Glutamatergic neuron (in vitro differentiated cells): ENCODE measurements around the gene TTC27. TPM values are rescaled to one million over a fixed set of nuclear protein-coding genes. Genes with fewer than 3 reads are reported as not detected.

Experiments
- DNase-seq: peaks from one replicate; pipeline ENCODE4 v3.0.0; 2022
- H3K27ac Mint-ChIP-seq: one replicate; pipeline ENCODE4 v1.8.0; 2020; ENCODE audit warnings: mild to moderate bottlenecking, mixed read lengths, inconsistent platforms; ENCODE audit not compliant: unreplicated experiment
- H3K27me3 Mint-ChIP-seq: one replicate; pipeline ENCODE4 v1.8.0; 2020; ENCODE audit warnings: mild to moderate bottlenecking, moderate library complexity, mixed read lengths, inconsistent platforms; ENCODE audit not compliant: unreplicated experiment
- H3K36me3 Mint-ChIP-seq: one replicate; pipeline ENCODE4 v1.8.0; 2020; ENCODE audit warnings: mild to moderate bottlenecking, mixed read lengths, inconsistent platforms; ENCODE audit not compliant: unreplicated experiment
- H3K4me1 Mint-ChIP-seq: one replicate; pipeline ENCODE4 v1.8.0; 2020; ENCODE audit warnings: mild to moderate bottlenecking, low read depth, mixed read lengths, inconsistent platforms; ENCODE audit not compliant: unreplicated experiment
- H3K4me3 Mint-ChIP-seq: one replicate; pipeline ENCODE4 v1.8.0; 2020; ENCODE audit warnings: mild to moderate bottlenecking, mixed read lengths, inconsistent platforms; ENCODE audit not compliant: unreplicated experiment
- H3K9me3 Mint-ChIP-seq: one replicate; pipeline ENCODE4 v1.8.0; 2020; ENCODE audit warnings: mild to moderate bottlenecking, moderate library complexity, mixed read lengths, inconsistent platforms; ENCODE audit not compliant: unreplicated experiment
- CTCF ChIP-seq: fragments of 200-600 bp; sonication (generic); IDR thresholded peaks from one replicate; pipeline ENCODE4 v1.5.0; 2021; ENCODE audit not compliant: partially characterized antibody, unreplicated experiment
- total RNA-seq: library from RNA; stranded (reverse); fragmentation: NEBNext Ultra II Directional; extraction: Animal tissue kit (Norgen Biotek cat#: 25700); gene quantifications from one replicate; pipeline ENCODE4 v1.2.1, GENCODE V29; 2021; ENCODE audit not compliant: unreplicated experiment

Gene TTC27
- total RNA-seq, 1 donor from 2014 or later, result 8.3 TPM

GRCh38 chr2:32742376-32742775 lies 114.5 kb downstream of the TTC27 start:
- no peak for TF ChIP-seq CTCF
- Mint-ChIP-seq H3K36me3 (no peaks in the 10 kb centered on the region), H3K9me3 (no peaks in the 10 kb centered on the region), H3K27me3 (no peaks in the 10 kb centered on the region), H3K4me3 (no peak overlapping the region), H3K4me1 (no peaks in the 10 kb centered on the region), H3K27ac (no peak overlapping the region)
- DNase-seq, result no peak

DNA sequence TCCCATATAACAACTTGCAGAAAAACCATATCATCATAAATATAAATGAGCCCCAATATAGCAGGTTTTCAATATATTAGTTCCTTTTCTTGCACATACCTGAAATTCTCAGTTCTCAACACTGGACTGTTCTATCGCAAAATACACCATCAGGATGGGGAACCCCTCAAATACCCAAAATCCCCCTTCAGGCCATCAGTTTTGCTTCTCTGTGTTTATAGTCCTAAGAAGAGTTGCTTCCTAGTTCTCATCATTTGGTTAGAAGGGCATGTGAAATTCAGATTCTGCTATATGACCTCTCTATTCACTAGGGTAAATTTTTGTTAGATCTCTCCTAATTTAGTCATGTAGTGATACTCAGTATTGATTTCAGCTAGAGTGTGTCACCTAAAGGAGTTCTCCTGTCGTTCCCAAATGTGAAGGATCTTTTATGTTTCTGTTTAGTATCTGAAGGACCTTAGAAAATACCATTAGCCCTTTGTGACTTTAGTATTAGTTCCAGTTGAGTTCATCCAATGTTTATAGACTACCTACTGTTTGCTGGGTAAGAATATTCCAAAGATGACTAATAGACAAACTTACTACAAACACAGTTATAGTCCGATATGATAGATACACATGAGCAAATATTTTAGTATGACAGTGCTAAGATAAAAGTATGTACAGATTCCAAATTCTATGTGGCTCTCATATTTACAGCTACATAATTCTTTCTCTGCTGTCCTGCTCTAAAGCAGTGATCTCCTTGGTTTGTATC lies 115.8 kb downstream of the TTC27 start:
- no peak for DNase-seq
- H3K27ac Mint-ChIP-seq, result no peak overlapping the region
- H3K4me3 Mint-ChIP-seq, result no peak overlapping the region
- H3K4me1 Mint-ChIP-seq, result no peaks in the 10 kb centered on the region
- H3K9me3 Mint-ChIP-seq, result no peaks in the 10 kb centered on the region
- no peaks in the 10 kb centered on the region for H3K36me3 Mint-ChIP-seq
- H3K27me3 Mint-ChIP-seq, result no peaks in the 10 kb centered on the region
- no peak for TF ChIP-seq CTCF

GRCh38 chr2:32745191-32745590 lies 117.3 kb downstream of the TTC27 start:
- H3K9me3 Mint-ChIP-seq, result no peaks in the 10 kb centered on the region
- TF ChIP-seq CTCF, result no peak
- H3K4me1 Mint-ChIP-seq, result no peaks in the 10 kb centered on the region
- no peak overlapping the region for H3K27ac Mint-ChIP-seq
- no peak for DNase-seq
- no peaks in the 10 kb centered on the region for H3K27me3 Mint-ChIP-seq
- no peaks in the 10 kb centered on the region for H3K36me3 Mint-ChIP-seq
- no peak overlapping the region for H3K4me3 Mint-ChIP-seq

DNA sequence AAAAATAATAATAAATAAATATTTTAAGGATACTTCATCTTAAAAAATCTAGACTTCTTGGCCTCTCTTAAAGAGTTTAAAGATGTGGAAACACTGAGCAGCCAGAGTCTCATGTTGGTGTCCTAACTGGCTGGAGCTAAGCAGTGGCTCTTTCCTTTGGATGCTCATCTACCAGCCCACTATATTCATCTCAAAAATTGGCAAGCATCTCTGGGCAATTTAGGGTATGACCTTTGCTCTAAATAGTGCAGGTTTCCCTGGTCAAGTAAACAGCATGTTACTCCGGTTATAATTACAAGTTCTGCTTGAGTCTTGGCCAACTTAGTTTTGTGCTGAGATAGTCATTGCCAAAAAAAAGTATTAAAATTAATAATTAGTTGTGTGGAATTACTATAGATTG lies 117.8 kb downstream of the TTC27 start:
- no peak for DNase-seq
- H3K36me3 Mint-ChIP-seq, result no peaks in the 10 kb centered on the region
- TF ChIP-seq CTCF, result no peak
- no peaks in the 10 kb centered on the region for H3K9me3 Mint-ChIP-seq
- H3K27me3 Mint-ChIP-seq, result no peaks in the 10 kb centered on the region
- H3K4me3 Mint-ChIP-seq, result no peak overlapping the region
- no peaks in the 10 kb centered on the region for H3K4me1 Mint-ChIP-seq
- H3K27ac Mint-ChIP-seq, result no peak overlapping the region

DNA sequence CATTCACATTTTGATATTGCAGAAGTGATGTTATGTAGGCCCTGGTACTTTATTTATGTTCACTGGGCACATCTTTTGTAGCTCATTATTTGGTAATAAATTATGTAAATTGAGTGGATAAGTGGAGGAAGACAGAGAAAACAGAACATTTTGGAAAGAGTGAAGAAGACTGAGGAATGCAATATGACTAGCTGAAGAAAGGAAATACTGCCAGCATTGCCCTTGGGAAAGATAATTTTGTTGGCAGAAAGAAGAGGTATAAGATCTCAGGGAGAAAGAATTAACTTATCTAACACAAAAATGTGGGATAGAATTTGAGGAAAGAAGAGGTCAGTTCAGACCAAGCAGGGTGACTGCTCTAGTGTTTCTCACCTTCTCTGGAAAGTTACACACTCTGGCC lies 118.8 kb downstream of the TTC27 start:
- Mint-ChIP-seq H3K27me3 (no peaks in the 10 kb centered on the region), H3K9me3 (no peaks in the 10 kb centered on the region), H3K4me1 (no peaks in the 10 kb centered on the region), H3K36me3 (no peaks in the 10 kb centered on the region), H3K27ac (no peak overlapping the region), H3K4me3 (no peak overlapping the region)
- no peak for TF ChIP-seq CTCF
- DNase-seq, result no peak
